GM12865 (cell line): ENCODE data around the gene MCUB.
A peak's percentile ranks its signal among the peaks of the same experiment; 100 is the strongest.

Experiments
- DNase-seq: peaks from one replicate; pipeline ENCODE4 v3.0.0; 2010; ENCODE audit warnings: low read depth
- H3K4me3 ChIP-seq: 2 replicates; pipeline ENCODE4 v1.5.1; 2011; ENCODE audit warnings: mild to moderate bottlenecking, low read depth, low read length, control low read depth
- CTCF ChIP-seq: IDR thresholded peaks from 2 replicates; pipeline ENCODE4 v1.5.1; 2011; ENCODE audit warnings: low read length, control low read depth, low read depth, inconsistent platforms; ENCODE audit not compliant: insufficient read depth; ENCODE audit errors: missing control alignments

MCUB gene

GRCh38 chr4:109622626-109623025 is 62.6 kb downstream of the MCUB start:
- H3K4me3 ChIP-seq: no peak overlapping the region

GRCh38 chr4:109624536-109624935 is 64.5 kb downstream of the MCUB start:
- DNase-seq: no peak
- TF ChIP-seq CTCF: no peak
- no peak overlapping the region for H3K4me3 ChIP-seq

More at GRCh38 chr4:109622626-109623025, 62.6 kb downstream of the MCUB start:
- no peak for DNase-seq
- no peak for TF ChIP-seq CTCF

GRCh38 chr4:109627361-109627760 is 67.3 kb downstream of the MCUB start:
- H3K4me3 ChIP-seq: no peak overlapping the region
- TF ChIP-seq CTCF: no peak
- no peak for DNase-seq

- DNase-seq: no peak
- no peak overlapping the region for H3K4me3 ChIP-seq
- no peak for TF ChIP-seq CTCF
These were observed 69.7 kb downstream of the MCUB start for GRCh38 chr4:109629775-109630174.

- no peak overlapping the region for H3K4me3 ChIP-seq
- TF ChIP-seq CTCF: no peak
- DNase-seq: no peak
These were observed 71.6 kb downstream of the MCUB start for GRCh38 chr4:109631532-109632108.

GRCh38 chr4:109640644-109641043 is 80.6 kb downstream of the MCUB start:
- TF ChIP-seq CTCF: no peak
- DNase-seq: peak; percentile 13
- no peak overlapping the region for H3K4me3 ChIP-seq
